ENCODE measurements around the gene IQCC. TPM values are rescaled to one million over a fixed set of nuclear protein-coding genes. Genes with fewer than 3 reads are reported as not detected.
A peak's percentile ranks its signal among the peaks of the same experiment; 100 is the strongest.

Gene IQCC
- total and polyA plus RNA-seq, 4 donors, result 1.6 to 3.8 (median 2.5) TPM

DNA sequence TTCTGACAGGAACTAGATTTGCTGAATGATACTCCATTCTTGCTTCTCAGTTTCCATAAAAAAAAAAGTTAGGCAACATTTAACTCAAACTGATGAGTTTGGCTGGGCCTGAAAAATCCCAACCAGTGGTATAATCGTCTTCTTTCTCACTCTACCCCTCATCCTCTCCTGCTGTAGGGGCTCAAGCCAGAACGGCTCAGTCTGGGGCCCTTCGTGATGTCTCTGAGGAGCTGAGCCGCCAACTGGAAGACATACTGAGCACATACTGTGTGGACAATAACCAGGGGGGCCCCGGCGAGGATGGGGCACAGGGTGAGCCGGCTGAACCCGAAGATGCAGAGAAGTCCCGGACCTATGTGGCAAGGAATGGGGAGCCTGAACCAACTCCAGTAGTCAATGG is 24.4 kb upstream of the IQCC start:
- DNase-seq (no peak), ATAC-seq (ENCODE audit: insufficient read depth, low FRiP score) (no peak)
- Histone ChIP-seq H3K9me3 (ENCODE audit: control insufficient read depth in 4 of 4, insufficient read depth in 3 of 4, low read length in 3 of 4) (no peaks in the 10 kb centered on the region), H3K27ac (ENCODE audit: low read depth in 1 of 2, low read length in 1 of 2) (peak overlapping the region in 1 of 2 donors; percentile 6), H3K4me1 (ENCODE audit: control insufficient read depth in 5 of 5, insufficient read depth in 5 of 5, low read length in 5 of 5) (peaks cover 2 to 23% (median 12%) of the 10 kb centered on the region in 5 donors), H3K4me3 (no peak overlapping the region), H3K27me3 (ENCODE audit: control insufficient read depth in 3 of 3, insufficient read depth in 3 of 3, low read length in 2 of 3) (no peaks in the 10 kb centered on the region), H3K36me3 (ENCODE audit: control insufficient read depth in 4 of 4, insufficient read depth in 4 of 4, low read length in 4 of 4) (peaks cover 4 to 20% (median 17%) of the 10 kb centered on the region in 4 donors), H3K9ac (ENCODE audit: insufficient read depth in 1 of 2, low read length in 2 of 2) (peak overlapping the region; percentile 69 to 82)
- 79 to 81% methylated on average over 9 of the region's 9 CpGs for WGBS, 2 donors
- TF ChIP-seq, protein P1, sequence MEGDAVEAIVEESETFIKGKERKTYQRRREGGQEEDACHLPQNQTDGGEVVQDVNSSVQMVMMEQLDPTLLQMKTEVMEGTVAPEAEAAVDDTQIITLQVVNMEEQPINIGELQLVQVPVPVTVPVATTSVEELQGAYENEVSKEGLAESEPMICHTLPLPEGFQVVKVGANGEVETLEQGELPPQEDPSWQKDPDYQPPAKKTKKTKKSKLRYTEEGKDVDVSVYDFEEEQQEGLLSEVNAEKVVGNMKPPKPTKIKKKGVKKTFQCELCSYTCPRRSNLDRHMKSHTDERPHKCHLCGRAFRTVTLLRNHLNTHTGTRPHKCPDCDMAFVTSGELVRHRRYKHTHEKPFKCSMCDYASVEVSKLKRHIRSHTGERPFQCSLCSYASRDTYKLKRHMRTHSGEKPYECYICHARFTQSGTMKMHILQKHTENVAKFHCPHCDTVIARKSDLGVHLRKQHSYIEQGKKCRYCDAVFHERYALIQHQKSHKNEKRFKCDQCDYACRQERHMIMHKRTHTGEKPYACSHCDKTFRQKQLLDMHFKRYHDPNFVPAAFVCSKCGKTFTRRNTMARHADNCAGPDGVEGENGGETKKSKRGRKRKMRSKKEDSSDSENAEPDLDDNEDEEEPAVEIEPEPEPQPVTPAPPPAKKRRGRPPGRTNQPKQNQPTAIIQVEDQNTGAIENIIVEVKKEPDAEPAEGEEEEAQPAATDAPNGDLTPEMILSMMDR (IDR thresholded peaks at IDR 0.05; ENCODE audit: control extremely low read depth, extremely low read depth), result no peak

DNA sequence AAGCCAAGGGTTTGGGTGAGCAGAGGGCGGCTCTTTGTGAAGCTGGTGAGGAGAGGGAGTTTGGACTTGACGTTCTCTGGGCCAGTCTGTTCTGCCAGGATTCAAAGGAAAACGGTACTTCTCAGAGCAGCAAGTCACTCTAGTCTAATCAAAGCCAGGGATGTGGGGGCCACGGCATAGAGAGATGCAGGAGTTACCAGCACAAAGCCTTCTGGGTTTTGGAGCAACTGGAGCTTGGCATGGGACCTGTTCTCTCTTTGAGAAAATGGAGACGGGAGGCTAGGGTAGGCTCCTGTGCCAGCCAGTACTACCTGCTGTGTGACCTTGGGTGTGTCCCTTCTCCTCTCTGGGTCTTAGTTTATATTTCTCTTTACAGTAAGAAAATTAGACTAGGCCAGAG is 23.9 kb upstream of the IQCC start:
- no peak overlapping the region for H3K4me3 ChIP-seq
- peaks cover 4 to 25% (median 19%) of the 10 kb centered on the region in 4 donors for H3K36me3 ChIP-seq (ENCODE audit: control insufficient read depth in 4 of 4, insufficient read depth in 4 of 4, low read length in 4 of 4)
- H3K27me3 ChIP-seq (ENCODE audit: control insufficient read depth in 3 of 3, insufficient read depth in 3 of 3, low read length in 2 of 3), result no peaks in the 10 kb centered on the region
- no peaks in the 10 kb centered on the region for H3K9me3 ChIP-seq (ENCODE audit: control insufficient read depth in 4 of 4, insufficient read depth in 3 of 4, low read length in 3 of 4)
- H3K27ac ChIP-seq (ENCODE audit: low read depth in 1 of 2, low read length in 1 of 2), result no peak overlapping the region
- peaks cover 2 to 23% (median 12%) of the 10 kb centered on the region in 5 donors for H3K4me1 ChIP-seq (ENCODE audit: control insufficient read depth in 5 of 5, insufficient read depth in 5 of 5, low read length in 5 of 5)
- H3K9ac ChIP-seq (ENCODE audit: insufficient read depth in 1 of 2, low read length in 2 of 2), result no peak overlapping the region
- WGBS, 2 donors, result 85 to 92% methylated on average over 5 of the region's 5 CpGs
- no peak for ATAC-seq (ENCODE audit: insufficient read depth, low FRiP score)
- TF ChIP-seq, protein P1 (IDR thresholded peaks at IDR 0.05; ENCODE audit: control extremely low read depth, extremely low read depth), result no peak
- no peak for DNase-seq

DNA sequence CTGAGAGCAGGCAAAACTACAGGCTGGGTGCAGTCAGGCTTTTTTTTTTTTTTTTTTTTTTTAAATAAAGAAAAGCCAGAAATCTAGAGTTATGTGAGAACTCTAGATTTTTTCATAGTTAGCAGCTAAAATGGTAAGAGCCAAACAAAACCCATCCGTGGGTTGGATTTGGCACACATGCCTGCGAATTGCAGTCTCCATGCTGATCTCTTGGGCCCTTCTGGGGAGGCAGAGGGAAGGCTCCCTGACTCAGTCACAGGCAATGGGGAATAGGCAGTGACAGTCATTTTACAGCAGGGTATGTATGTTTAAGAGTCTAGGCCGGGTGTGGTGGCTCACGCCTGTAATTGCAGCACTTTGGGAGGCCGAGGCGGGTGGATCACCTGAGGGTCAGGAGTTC is 23.4 kb upstream of the IQCC start:
- H3K9ac ChIP-seq (ENCODE audit: insufficient read depth in 1 of 2, low read length in 2 of 2), result no peak overlapping the region
- peaks cover 4 to 28% (median 20%) of the 10 kb centered on the region in 4 donors for H3K36me3 ChIP-seq (ENCODE audit: control insufficient read depth in 4 of 4, insufficient read depth in 4 of 4, low read length in 4 of 4)
- H3K4me1 ChIP-seq (ENCODE audit: control insufficient read depth in 5 of 5, insufficient read depth in 5 of 5, low read length in 5 of 5), result peaks cover 2 to 23% (median 12%) of the 10 kb centered on the region in 5 donors
- DNase-seq (no peak), ATAC-seq (ENCODE audit: insufficient read depth, low FRiP score) (no peak)
- H3K9me3 ChIP-seq (ENCODE audit: control insufficient read depth in 4 of 4, insufficient read depth in 3 of 4, low read length in 3 of 4), result no peaks in the 10 kb centered on the region
- 92 to 95% methylated on average over 6 of the region's 6 CpGs for WGBS, 2 donors
- no peak overlapping the region for H3K4me3 ChIP-seq
- no peaks in the 10 kb centered on the region for H3K27me3 ChIP-seq (ENCODE audit: control insufficient read depth in 3 of 3, insufficient read depth in 3 of 3, low read length in 2 of 3)
- H3K27ac ChIP-seq (ENCODE audit: low read depth in 1 of 2, low read length in 1 of 2), result no peak overlapping the region
- TF ChIP-seq, protein P1 (IDR thresholded peaks at IDR 0.05; ENCODE audit: control extremely low read depth, extremely low read depth), result no peak

DNA sequence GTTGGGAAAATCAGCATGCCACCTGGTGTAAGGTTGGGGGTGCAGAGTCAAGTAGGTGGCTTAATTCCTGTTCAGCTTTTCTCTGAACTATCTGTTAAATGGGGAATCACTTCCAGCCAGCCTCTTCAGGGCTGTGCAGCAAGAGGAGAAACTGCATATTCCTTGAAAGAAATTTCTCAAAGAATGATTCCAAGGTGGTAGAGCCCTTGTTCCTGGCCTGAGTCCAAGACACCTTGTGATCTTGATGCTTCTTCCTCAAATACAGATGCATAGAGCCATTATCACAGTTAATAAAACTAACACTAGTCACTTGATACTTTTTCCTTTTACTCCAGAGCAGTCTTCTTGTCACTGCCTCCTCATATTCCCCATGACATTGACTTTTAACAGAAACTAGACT is 20.8 kb upstream of the IQCC start:
- Histone ChIP-seq H3K4me3 (no peak overlapping the region), H3K4me1 (ENCODE audit: control insufficient read depth in 5 of 5, insufficient read depth in 5 of 5, low read length in 5 of 5) (peaks cover 0 to 21% (median 12%) of the 10 kb centered on the region in 5 donors), H3K27me3 (ENCODE audit: control insufficient read depth in 3 of 3, insufficient read depth in 3 of 3, low read length in 2 of 3) (no peaks in the 10 kb centered on the region), H3K9me3 (ENCODE audit: control insufficient read depth in 4 of 4, insufficient read depth in 3 of 4, low read length in 3 of 4) (no peaks in the 10 kb centered on the region), H3K27ac (ENCODE audit: low read depth in 1 of 2, low read length in 1 of 2) (no peak overlapping the region), H3K9ac (ENCODE audit: insufficient read depth in 1 of 2, low read length in 2 of 2) (no peak overlapping the region), H3K36me3 (ENCODE audit: control insufficient read depth in 4 of 4, insufficient read depth in 4 of 4, low read length in 4 of 4) (peaks cover 12 to 49% (median 39%) of the 10 kb centered on the region in 4 donors)
- TF ChIP-seq, protein P1 (IDR thresholded peaks at IDR 0.05; ENCODE audit: control extremely low read depth, extremely low read depth), result no peak
- DNase-seq (no peak), ATAC-seq (ENCODE audit: insufficient read depth, low FRiP score) (no peak)
